ENCODE measurements around the gene CA4. TPM values are rescaled to one million over a fixed set of nuclear protein-coding genes. Genes with fewer than 3 reads are reported as not detected.
A peak's percentile ranks its signal among the peaks of the same experiment; 100 is the strongest.

CA4 gene
- total and polyA plus RNA-seq, 10 of the 15 experiments (the other 5 are each of a cell fraction or from before 2014, with no cell fraction given): 0.13 to 0.31 TPM; not detected in 8

DNA sequence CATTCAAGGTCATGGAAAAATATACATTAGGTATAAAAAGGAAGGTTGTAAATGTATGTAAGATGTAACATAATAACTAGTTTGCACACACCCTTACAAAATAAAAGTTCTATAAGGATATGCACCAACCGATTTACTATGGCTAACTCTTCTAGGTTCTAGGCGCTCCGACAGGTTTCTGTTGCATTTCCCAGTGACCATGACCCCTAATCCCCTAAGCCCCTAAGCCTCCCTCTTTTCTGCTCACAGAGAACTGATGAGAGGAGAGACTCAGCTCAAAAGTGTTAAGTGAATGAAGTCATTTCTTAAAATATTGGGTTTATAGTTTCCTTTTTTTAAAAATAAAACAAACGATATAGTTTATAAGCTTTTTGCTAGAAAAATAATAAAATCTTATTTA, 41.1 kb upstream of the CA4 start:
- H3K36me3 ChIP-seq (ENCODE audit: control insufficient read depth in 2 of 2, insufficient read depth in 2 of 2, low read length in 1 of 2): no peaks in the 10 kb centered on the region
- ChIA-PET RAD21 (ENCODE audit: unreplicated experiment) (no interaction called here), SMC1A (ENCODE audit: uncharacterized antibody, unreplicated experiment) (interaction anchor here (1.3 kb wide), 1 partner anchor 18 kb away, joined by 3 read pairs; no protein-coding TSS in a partner anchor), CTCF (interaction anchor here (0.6 to 3.2 kb wide), 3 partner anchors 15 to 34 kb away, joined by 3 to 15 read pairs (median 4); no protein-coding TSS in a partner anchor), POLR2A (no interaction called here)
- no peak overlapping the region for H3K4me2 ChIP-seq (ENCODE audit: control insufficient read depth, insufficient read depth)
- no peak for DNase-seq (ENCODE audit: low read depth, low spot score)
- H4K20me1 ChIP-seq (ENCODE audit: control insufficient read depth, insufficient read depth): no peaks in the 10 kb centered on the region
- no peak overlapping the region for H2AFZ ChIP-seq (ENCODE audit: control insufficient read depth, low read depth, low read length)
- BruUV-seq (replicated peaks): no TSS peak
- no peaks in the 10 kb centered on the region for H3K27me3 ChIP-seq (replicated peaks in 1 of 2; ENCODE audit: control insufficient read depth in 2 of 2, insufficient read depth in 2 of 2, low read length in 1 of 2)
- peaks cover 11% of the 10 kb centered on the region for H3K4me1 ChIP-seq (ENCODE audit: control insufficient read depth, insufficient read depth, low read length)
- no peak overlapping the region for H3K9ac ChIP-seq (ENCODE audit: control insufficient read depth, insufficient read depth, low read length)
- 66% methylated on average over 4 of the region's 4 CpGs for WGBS (ENCODE audit: insufficient coverage, insufficient replicate concordance, low lambda C conversion rate, missing lambda C conversion rate)
- H3K79me2 ChIP-seq (ENCODE audit: control insufficient read depth, insufficient read depth, low read length): no peaks in the 10 kb centered on the region
- TF ChIP-seq NFXL1 (IDR thresholded peaks at IDR 0.05; ENCODE audit: borderline replicate concordance) (peak; percentile 16; the same call in 1 of the 2 replicates), NRF1 (conservative IDR thresholded peaks at IDR 0.05; ENCODE audit: low read depth, low read length) (no peak)
- no peaks in the 10 kb centered on the region for H3K9me3 ChIP-seq (replicated peaks; ENCODE audit: control insufficient read depth, insufficient read depth, low read length)
- in situ Hi-C loops (cut with MboI): no loop called here
- no peak overlapping the region for H3K4me3 ChIP-seq
- no peak for FAIRE-seq
- no peak for ATAC-seq
- intact Hi-C loops (cut with micrococcal nuclease; ENCODE audit: unreplicated experiment): no loop called here
- H3K27ac ChIP-seq (ENCODE audit: control insufficient read depth, insufficient read depth): no peak overlapping the region

DNA sequence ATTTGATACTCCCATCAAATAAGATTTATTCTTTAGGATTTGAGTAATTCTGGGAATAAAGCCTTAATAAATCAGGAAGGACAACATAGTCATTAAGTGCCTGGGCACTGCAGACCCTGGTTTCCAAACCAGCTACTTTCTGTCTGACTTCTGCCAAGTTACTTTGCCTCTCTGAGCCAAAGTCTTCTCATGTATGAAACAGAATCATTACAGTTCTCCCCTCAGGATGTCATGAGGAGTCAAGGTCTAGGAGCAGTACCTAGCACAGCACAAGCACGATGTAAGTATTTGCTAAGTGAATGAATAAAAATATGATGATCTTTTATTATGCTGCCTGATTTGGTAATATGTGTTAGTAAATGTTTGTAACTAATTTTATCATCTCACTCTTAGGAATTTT, 40.6 kb upstream of the CA4 start:
- ChIA-PET POLR2A (no interaction called here), SMC1A (ENCODE audit: uncharacterized antibody, unreplicated experiment) (interaction anchor here (1.3 to 2.3 kb wide), 2 partner anchors 18 to 31 kb away, joined by 3 to 5 read pairs; no protein-coding TSS in a partner anchor), RAD21 (ENCODE audit: unreplicated experiment) (no interaction called here), CTCF (interaction anchor here (0.6 to 3.2 kb wide), 3 partner anchors 15 to 33 kb away, joined by 3 to 15 read pairs (median 4); no protein-coding TSS in a partner anchor)
- in situ Hi-C loops (cut with MboI) (no loop called here), intact Hi-C loops (cut with micrococcal nuclease; ENCODE audit: unreplicated experiment) (no loop called here)
- peaks cover 11% of the 10 kb centered on the region for H3K4me1 ChIP-seq (ENCODE audit: control insufficient read depth, insufficient read depth, low read length)
- no peaks in the 10 kb centered on the region for H3K9me3 ChIP-seq (replicated peaks; ENCODE audit: control insufficient read depth, insufficient read depth, low read length)
- no peaks in the 10 kb centered on the region for H3K79me2 ChIP-seq (ENCODE audit: control insufficient read depth, insufficient read depth, low read length)
- BruUV-seq (replicated peaks): no TSS peak
- H3K36me3 ChIP-seq (ENCODE audit: control insufficient read depth in 2 of 2, insufficient read depth in 2 of 2, low read length in 1 of 2): no peaks in the 10 kb centered on the region
- no peak overlapping the region for H3K9ac ChIP-seq (ENCODE audit: control insufficient read depth, insufficient read depth, low read length)
- ATAC-seq (no peak), DNase-seq (ENCODE audit: low read depth, low spot score) (no peak), FAIRE-seq (no peak)
- H4K20me1 ChIP-seq (ENCODE audit: control insufficient read depth, insufficient read depth): no peaks in the 10 kb centered on the region
- H2AFZ ChIP-seq (ENCODE audit: control insufficient read depth, low read depth, low read length): no peak overlapping the region
- no peaks in the 10 kb centered on the region for H3K27me3 ChIP-seq (replicated peaks in 1 of 2; ENCODE audit: control insufficient read depth in 2 of 2, insufficient read depth in 2 of 2, low read length in 1 of 2)
- no peak overlapping the region for H3K27ac ChIP-seq (ENCODE audit: control insufficient read depth, insufficient read depth)
- 95% methylated on average over 1 of the region's 1 CpG for WGBS (ENCODE audit: insufficient coverage, insufficient replicate concordance, low lambda C conversion rate, missing lambda C conversion rate)
- TF ChIP-seq ETV6 (conservative IDR thresholded peaks at IDR 0.05 in 1 of 2, IDR thresholded peaks at IDR 0.05 in 1 of 2; ENCODE audit: borderline replicate concordance in 1 of 2, low read depth in 1 of 2) (peak in 1 of 2 experiments; percentile 77; a peak in 1 of 4 replicates), NFXL1 (IDR thresholded peaks at IDR 0.05; ENCODE audit: borderline replicate concordance) (peak; percentile 35; the same call in 1 of the 2 replicates), STAT3 (IDR thresholded peaks at IDR 0.05; ENCODE audit: low read depth, low read length) (no peak)
- no peak overlapping the region for H3K4me3 ChIP-seq
- H3K4me2 ChIP-seq (ENCODE audit: control insufficient read depth, insufficient read depth): no peak overlapping the region
